HepG2 (cell line): Measurements from ENCODE around the gene TRPV2. TPM values are rescaled to one million over a fixed set of nuclear protein-coding genes. Genes with fewer than 3 reads are reported as not detected.

ENCODE experiments used
- CENPT ChIP-seq: sonication (generic); formaldehyde crosslinking; IDR thresholded peaks from 2 replicates; pipeline ENCODE4 v1.8.0; 2022; ENCODE audit warnings: low read depth, mild to moderate bottlenecking, moderate library complexity, missing genetic modification reagents
- CREBL2 ChIP-seq: sonication (generic); formaldehyde crosslinking; IDR thresholded peaks from 2 replicates; pipeline ENCODE4 v1.8.1; 2023; ENCODE audit warnings: missing genetic modification reagents, mild to moderate bottlenecking, borderline replicate concordance
- NFATC3 ChIP-seq: sonication (generic); formaldehyde crosslinking; IDR thresholded peaks from 2 replicates; pipeline ENCODE4 v1.5.1; 2020; ENCODE audit warnings: mild to moderate bottlenecking, missing genetic modification reagents
- NR2F2 ChIP-seq: IDR thresholded peaks from 2 replicates; pipeline ENCODE4 v1.6.1; 2012; ENCODE audit warnings: low read depth, inconsistent platforms, borderline replicate concordance
- POLR2A ChIP-seq, 2 experiments: IDR thresholded peaks; 2 replicates each; pipeline ENCODE4 v1.6.1; 2011; ENCODE audit warnings: low read depth in 2 of 2, low read length in 2 of 2, mild to moderate bottlenecking in 1 of 2, moderate library complexity in 1 of 2; ENCODE audit not compliant: insufficient read depth in 1 of 2
- SRSF1 ChIP-seq: fragments of 200-400 bp; formaldehyde crosslinking; optimal IDR thresholded peaks from 2 replicates; pipeline ENCODE3; 2017; ENCODE audit warnings: mild to moderate bottlenecking, low read depth, low read length, moderate library complexity
- TEAD2 ChIP-seq: sonication (generic); formaldehyde crosslinking; IDR thresholded peaks from 2 replicates; pipeline ENCODE4 v1.9.0; 2021; ENCODE audit warnings: missing genetic modification reagents
- ZC3H4 ChIP-seq: sonication (generic); formaldehyde crosslinking; IDR thresholded peaks from 2 replicates; pipeline ENCODE4 v1.4.0; 2020; ENCODE audit warnings: missing genetic modification reagents, borderline replicate concordance
- ZNF101 ChIP-seq: sonication (generic); formaldehyde crosslinking; IDR thresholded peaks from 2 replicates; pipeline ENCODE4 v1.4.0; 2020; ENCODE audit warnings: mild to moderate bottlenecking, low read depth, missing genetic modification reagents, borderline replicate concordance
- ZNF143 ChIP-seq: sonication (generic); formaldehyde crosslinking; IDR thresholded peaks from 2 replicates; pipeline ENCODE4 v1.4.0; 2020; ENCODE audit warnings: missing genetic modification reagents
- ZNF317 ChIP-seq: sonication (generic); formaldehyde crosslinking; IDR thresholded peaks from 2 replicates; pipeline ENCODE4 v1.5.0; 2020; ENCODE audit warnings: mild to moderate bottlenecking, missing genetic modification reagents
- ZNF331 ChIP-seq: sonication (generic); formaldehyde crosslinking; IDR thresholded peaks from 2 replicates; pipeline ENCODE4 v1.4.0; 2020; ENCODE audit warnings: missing genetic modification reagents
- ZNF383 ChIP-seq: sonication (generic); formaldehyde crosslinking; IDR thresholded peaks from 2 replicates; pipeline ENCODE4 v1.4.0; 2020; ENCODE audit warnings: missing genetic modification reagents, mild to moderate bottlenecking, borderline replicate concordance
- ZXDC ChIP-seq: sonication (generic); formaldehyde crosslinking; IDR thresholded peaks from 2 replicates; pipeline ENCODE4 v1.5.0; 2020; ENCODE audit warnings: mild to moderate bottlenecking, missing genetic modification reagents
- polyA plus RNA-seq, 8 experiments: library from polyadenylated mRNA; depleted of rRNA in 3 of 8; stranded (reverse) in 7 of 8; unstranded in 1 of 8; fragments of >200 nt; fragmentation: Illumina TruSeq in 4 of 8; extraction: Trizol in 4 of 8; gene quantifications; 2 replicates each; pipeline versions ENCODE4 v1.2.1 to v1.2.3, GENCODE V29; 2011 to 2016; ENCODE audit warnings: low read depth in 4 of 8, missing spikeins in 1 of 8, mixed read lengths in 1 of 8; ENCODE audit not compliant: insufficient read depth in 1 of 8
- total RNA-seq, 5 experiments: library from RNA; depleted of rRNA; stranded (reverse); fragments of >200 nt; fragmentation: Illumina TruSeq; extraction: Trizol; gene quantifications; 2 replicates each; pipeline ENCODE4 v1.2.3, GENCODE V29; 2016; ENCODE audit warnings: low read depth in 1 of 5
- TF ChIP-seq, protein P1 (sequence below): sonication (generic); formaldehyde crosslinking; IDR thresholded peaks from 2 replicates; pipeline ENCODE4 v1.4.0; 2020; ENCODE audit warnings: missing genetic modification reagents, borderline replicate concordance
- TF ChIP-seq, protein P2 (sequence below): sonication (generic); formaldehyde crosslinking; IDR thresholded peaks from 2 replicates; pipeline ENCODE4 v1.5.1; 2020; ENCODE audit warnings: mild to moderate bottlenecking, missing genetic modification reagents
- TF ChIP-seq, protein P3 (sequence below): sonication (generic); formaldehyde crosslinking; IDR thresholded peaks from 2 replicates; pipeline ENCODE4 v1.8.0; 2022; ENCODE audit warnings: missing genetic modification reagents, mild to moderate bottlenecking, inconsistent platforms, borderline replicate concordance
- TF ChIP-seq, protein P4 (sequence below): sonication (generic); formaldehyde crosslinking; IDR thresholded peaks from 2 replicates; pipeline ENCODE4 v1.5.0; 2020; ENCODE audit warnings: missing genetic modification reagents

Gene TRPV2
- total and polyA plus RNA-seq, 2 of the 13 experiments (the other 11 are each of a cell fraction or from before 2014, with no cell fraction given): 13.6 to 21.3 TPM

DNA sequence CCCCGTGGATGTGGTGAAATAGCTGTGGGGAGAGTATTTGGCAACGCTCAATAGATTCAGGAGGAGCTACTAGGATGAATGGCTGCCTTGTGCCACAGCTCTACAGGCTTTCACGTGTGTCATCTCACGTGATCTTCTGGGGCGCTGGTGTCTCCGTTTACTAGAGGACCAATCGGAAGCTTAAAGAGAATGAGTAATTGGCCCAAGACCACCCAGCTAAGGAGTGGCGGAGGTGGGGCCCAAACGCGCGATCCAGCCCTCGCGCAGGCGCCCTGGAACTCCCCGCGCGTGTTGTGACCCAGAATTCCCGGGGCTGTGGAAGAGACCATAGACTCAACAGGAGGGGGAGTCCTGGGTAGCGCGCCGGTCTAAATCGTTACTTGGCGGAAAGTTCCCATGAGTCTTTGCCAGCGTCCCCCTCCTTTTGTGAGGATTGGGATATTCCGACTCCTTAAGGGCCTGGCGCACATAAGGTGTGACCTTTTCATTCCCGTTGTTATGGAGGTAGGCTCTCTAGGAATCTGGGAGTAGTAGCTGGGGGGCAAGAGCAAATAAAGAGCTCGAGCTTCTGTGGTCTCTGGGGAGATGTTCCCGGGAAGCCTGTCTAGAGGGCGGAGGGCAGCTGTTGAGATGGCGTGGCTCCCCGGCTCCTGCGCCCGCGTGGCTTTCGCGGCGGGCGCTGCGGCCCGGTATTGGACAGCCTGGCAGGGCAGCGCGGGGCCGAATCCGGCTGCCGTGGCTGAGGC is 23.4 kb downstream of the TRPV2 start (continued):
- TF ChIP-seq NR2F2: peak; percentile 71; the same call in 1 of the 2 replicates
- TF ChIP-seq ZNF383 (CRISPR knock-in tag): peak; percentile 92; the same call in 1 of the 2 replicates
- TF ChIP-seq ZXDC (CRISPR knock-in tag): peak; percentile 99
- TF ChIP-seq CREBL2 (CRISPR knock-in tag): no peak
- no peak for TF ChIP-seq ZNF101 (CRISPR knock-in tag)
- no peak for TF ChIP-seq NFATC3 (CRISPR knock-in tag)
- peak; percentile 93 to 99 for TF ChIP-seq POLR2A (IDR thresholded peaks at IDR 0.05; ENCODE audit: insufficient read depth in 1 of 2, low read depth in 2 of 2, low read length in 2 of 2)
- TF ChIP-seq ZNF317 (CRISPR knock-in tag): peak; percentile 33
- TF ChIP-seq ZNF331 (CRISPR knock-in tag): peak; percentile 36; the same call in 1 of the 2 replicates
- TF ChIP-seq, protein P1, sequence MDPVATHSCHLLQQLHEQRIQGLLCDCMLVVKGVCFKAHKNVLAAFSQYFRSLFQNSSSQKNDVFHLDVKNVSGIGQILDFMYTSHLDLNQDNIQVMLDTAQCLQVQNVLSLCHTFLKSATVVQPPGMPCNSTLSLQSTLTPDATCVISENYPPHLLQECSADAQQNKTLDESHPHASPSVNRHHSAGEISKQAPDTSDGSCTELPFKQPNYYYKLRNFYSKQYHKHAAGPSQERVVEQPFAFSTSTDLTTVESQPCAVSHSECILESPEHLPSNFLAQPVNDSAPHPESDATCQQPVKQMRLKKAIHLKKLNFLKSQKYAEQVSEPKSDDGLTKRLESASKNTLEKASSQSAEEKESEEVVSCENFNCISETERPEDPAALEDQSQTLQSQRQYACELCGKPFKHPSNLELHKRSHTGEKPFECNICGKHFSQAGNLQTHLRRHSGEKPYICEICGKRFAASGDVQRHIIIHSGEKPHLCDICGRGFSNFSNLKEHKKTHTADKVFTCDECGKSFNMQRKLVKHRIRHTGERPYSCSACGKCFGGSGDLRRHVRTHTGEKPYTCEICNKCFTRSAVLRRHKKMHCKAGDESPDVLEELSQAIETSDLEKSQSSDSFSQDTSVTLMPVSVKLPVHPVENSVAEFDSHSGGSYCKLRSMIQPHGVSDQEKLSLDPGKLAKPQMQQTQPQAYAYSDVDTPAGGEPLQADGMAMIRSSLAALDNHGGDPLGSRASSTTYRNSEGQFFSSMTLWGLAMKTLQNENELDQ: no peak
- TF ChIP-seq, protein P2, sequence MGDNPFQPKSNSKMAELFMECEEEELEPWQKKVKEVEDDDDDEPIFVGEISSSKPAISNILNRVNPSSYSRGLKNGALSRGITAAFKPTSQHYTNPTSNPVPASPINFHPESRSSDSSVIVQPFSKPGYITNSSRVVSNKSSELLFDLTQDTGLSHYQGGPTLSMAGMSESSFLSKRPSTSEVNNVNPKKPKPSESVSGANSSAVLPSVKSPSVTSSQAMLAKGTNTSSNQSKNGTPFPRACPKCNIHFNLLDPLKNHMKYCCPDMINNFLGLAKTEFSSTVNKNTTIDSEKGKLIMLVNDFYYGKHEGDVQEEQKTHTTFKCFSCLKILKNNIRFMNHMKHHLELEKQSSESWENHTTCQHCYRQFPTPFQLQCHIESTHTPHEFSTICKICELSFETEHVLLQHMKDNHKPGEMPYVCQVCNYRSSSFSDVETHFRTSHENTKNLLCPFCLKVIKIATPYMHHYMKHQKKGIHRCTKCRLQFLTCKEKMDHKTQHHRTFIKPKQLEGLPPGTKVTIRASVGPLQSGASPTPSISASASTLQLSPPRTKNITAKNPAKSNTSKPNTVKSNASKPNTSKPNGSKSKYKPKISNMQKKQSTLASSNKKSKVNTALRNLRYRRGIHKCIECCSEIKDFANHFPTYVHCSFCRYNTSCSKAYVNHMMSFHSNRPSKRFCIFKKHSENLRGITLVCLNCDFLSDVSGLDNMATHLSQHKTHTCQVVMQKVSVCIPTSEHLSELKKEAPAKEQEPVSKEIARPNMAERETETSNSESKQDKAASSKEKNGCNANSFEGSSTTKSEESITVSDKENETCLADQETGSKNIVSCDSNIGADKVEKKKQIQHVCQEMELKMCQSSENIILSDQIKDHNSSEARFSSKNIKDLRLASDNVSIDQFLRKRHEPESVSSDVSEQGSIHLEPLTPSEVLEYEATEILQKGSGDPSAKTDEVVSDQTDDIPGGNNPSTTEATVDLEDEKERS (CRISPR knock-in tag): peak; percentile 82; the same call in 1 of the 2 replicates
- peak; percentile 94 for TF ChIP-seq ZNF143 (CRISPR knock-in tag)
- TF ChIP-seq, protein P3, sequence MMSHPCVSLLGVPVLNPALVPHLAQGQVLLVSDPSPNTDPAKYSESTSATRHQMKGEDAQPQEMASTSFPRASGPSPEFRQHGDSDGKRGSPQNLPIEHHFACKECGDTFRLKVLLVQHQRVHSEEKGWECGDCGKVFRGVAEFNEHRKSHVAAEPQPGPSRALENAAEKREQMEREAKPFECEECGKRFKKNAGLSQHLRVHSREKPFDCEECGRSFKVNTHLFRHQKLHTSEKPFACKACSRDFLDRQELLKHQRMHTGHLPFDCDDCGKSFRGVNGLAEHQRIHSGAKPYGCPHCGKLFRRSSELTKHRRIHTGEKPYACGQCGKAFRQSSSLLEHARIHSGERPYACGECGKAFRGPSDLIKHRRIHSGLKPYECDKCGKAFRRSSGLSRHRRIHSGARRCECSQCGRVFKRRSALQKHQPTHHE (CRISPR knock-in tag): no peak
- TF ChIP-seq, protein P4, sequence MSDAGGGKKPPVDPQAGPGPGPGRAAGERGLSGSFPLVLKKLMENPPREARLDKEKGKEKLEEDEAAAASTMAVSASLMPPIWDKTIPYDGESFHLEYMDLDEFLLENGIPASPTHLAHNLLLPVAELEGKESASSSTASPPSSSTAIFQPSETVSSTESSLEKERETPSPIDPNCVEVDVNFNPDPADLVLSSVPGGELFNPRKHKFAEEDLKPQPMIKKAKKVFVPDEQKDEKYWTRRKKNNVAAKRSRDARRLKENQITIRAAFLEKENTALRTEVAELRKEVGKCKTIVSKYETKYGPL (CRISPR knock-in tag): no peak; the same call in 1 of the 2 replicates
- 0 out of 2 replicates have a peak, but pooled peaks have one; percentile 38 for TF ChIP-seq ZC3H4
- no peak for TF ChIP-seq TEAD2 (CRISPR knock-in tag)
- TF ChIP-seq CENPT (CRISPR knock-in tag): no peak
- peak; percentile 62 for TF ChIP-seq SRSF1
